WTC11 (cell line): ENCODE measurements around the gene OTOG.

Source experiments
- JUN ChIP-seq: sonication (generic); formaldehyde crosslinking; IDR thresholded peaks from 2 replicates; pipeline ENCODE4 v1.8.0; 2023; ENCODE audit warnings: mild to moderate bottlenecking, missing genetic modification reagents
- MYBL2 ChIP-seq: sonication (generic); formaldehyde crosslinking; IDR thresholded peaks from 2 replicates; pipeline ENCODE4 v1.8.1; 2023; ENCODE audit warnings: mild to moderate bottlenecking, moderate library complexity, missing genetic modification reagents
- NFYB ChIP-seq: sonication (generic); formaldehyde crosslinking; conservative IDR thresholded peaks from 2 replicates; pipeline ENCODE4 v1.8.0; 2022; ENCODE audit warnings: low read depth, missing genetic modification reagents
- TF ChIP-seq, protein P1 (sequence below): fragments of 200-600 bp; IDR thresholded peaks from 2 replicates; pipeline ENCODE4 v1.8.0; 2022; ENCODE audit warnings: antibody characterized with exemption
- TF ChIP-seq, protein P2 (sequence below): sonication (generic); formaldehyde crosslinking; IDR thresholded peaks from 2 replicates; pipeline ENCODE4 v1.8.0; 2022; ENCODE audit warnings: mild to moderate bottlenecking, missing genetic modification reagents
- TF ChIP-seq, protein P3 (sequence below): sonication (generic); formaldehyde crosslinking; conservative IDR thresholded peaks from 2 replicates; pipeline ENCODE4 v1.8.1; 2023; ENCODE audit warnings: mild to moderate bottlenecking, low read depth, missing genetic modification reagents, moderate library complexity

- TF ChIP-seq, protein P1, sequence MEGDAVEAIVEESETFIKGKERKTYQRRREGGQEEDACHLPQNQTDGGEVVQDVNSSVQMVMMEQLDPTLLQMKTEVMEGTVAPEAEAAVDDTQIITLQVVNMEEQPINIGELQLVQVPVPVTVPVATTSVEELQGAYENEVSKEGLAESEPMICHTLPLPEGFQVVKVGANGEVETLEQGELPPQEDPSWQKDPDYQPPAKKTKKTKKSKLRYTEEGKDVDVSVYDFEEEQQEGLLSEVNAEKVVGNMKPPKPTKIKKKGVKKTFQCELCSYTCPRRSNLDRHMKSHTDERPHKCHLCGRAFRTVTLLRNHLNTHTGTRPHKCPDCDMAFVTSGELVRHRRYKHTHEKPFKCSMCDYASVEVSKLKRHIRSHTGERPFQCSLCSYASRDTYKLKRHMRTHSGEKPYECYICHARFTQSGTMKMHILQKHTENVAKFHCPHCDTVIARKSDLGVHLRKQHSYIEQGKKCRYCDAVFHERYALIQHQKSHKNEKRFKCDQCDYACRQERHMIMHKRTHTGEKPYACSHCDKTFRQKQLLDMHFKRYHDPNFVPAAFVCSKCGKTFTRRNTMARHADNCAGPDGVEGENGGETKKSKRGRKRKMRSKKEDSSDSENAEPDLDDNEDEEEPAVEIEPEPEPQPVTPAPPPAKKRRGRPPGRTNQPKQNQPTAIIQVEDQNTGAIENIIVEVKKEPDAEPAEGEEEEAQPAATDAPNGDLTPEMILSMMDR = no peak
- TF ChIP-seq NFYB (CRISPR knock-in tag) = no peak
- no peak for TF ChIP-seq JUN (CRISPR knock-in tag)
- TF ChIP-seq MYBL2 = no peak
- TF ChIP-seq, protein P2, sequence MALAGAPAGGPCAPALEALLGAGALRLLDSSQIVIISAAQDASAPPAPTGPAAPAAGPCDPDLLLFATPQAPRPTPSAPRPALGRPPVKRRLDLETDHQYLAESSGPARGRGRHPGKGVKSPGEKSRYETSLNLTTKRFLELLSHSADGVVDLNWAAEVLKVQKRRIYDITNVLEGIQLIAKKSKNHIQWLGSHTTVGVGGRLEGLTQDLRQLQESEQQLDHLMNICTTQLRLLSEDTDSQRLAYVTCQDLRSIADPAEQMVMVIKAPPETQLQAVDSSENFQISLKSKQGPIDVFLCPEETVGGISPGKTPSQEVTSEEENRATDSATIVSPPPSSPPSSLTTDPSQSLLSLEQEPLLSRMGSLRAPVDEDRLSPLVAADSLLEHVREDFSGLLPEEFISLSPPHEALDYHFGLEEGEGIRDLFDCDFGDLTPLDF (CRISPR knock-in tag) = no peak
- TF ChIP-seq, protein P3, sequence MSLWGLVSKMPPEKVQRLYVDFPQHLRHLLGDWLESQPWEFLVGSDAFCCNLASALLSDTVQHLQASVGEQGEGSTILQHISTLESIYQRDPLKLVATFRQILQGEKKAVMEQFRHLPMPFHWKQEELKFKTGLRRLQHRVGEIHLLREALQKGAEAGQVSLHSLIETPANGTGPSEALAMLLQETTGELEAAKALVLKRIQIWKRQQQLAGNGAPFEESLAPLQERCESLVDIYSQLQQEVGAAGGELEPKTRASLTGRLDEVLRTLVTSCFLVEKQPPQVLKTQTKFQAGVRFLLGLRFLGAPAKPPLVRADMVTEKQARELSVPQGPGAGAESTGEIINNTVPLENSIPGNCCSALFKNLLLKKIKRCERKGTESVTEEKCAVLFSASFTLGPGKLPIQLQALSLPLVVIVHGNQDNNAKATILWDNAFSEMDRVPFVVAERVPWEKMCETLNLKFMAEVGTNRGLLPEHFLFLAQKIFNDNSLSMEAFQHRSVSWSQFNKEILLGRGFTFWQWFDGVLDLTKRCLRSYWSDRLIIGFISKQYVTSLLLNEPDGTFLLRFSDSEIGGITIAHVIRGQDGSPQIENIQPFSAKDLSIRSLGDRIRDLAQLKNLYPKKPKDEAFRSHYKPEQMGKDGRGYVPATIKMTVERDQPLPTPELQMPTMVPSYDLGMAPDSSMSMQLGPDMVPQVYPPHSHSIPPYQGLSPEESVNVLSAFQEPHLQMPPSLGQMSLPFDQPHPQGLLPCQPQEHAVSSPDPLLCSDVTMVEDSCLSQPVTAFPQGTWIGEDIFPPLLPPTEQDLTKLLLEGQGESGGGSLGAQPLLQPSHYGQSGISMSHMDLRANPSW (CRISPR knock-in tag) = no peak
Measured at GRCh38 chr11:17542249-17542648, 4.8 kb upstream of the OTOG start.
